K562 (cell line): Measurements from ENCODE around the gene PTPRE. TPM values are rescaled to one million over a fixed set of nuclear protein-coding genes. Genes with fewer than 3 reads are reported as not detected.

Experiments used
- FOXJ3 ChIP-seq: sonication (generic); formaldehyde crosslinking; IDR thresholded peaks from 2 replicates; pipeline ENCODE4 v1.4.0; 2020; ENCODE audit warnings: mild to moderate bottlenecking, missing genetic modification reagents
- MNT ChIP-seq, 2 experiments: fragments of 450-650 bp; conservative IDR thresholded peaks; 2 replicates each; pipeline ENCODE4 v1.6.1; 2017; ENCODE audit warnings: mild to moderate bottlenecking in 2 of 2, moderate library complexity in 2 of 2
- NR1H2 ChIP-seq: sonication (generic); formaldehyde crosslinking; IDR thresholded peaks from 2 replicates; pipeline ENCODE4 v1.4.0; 2020; ENCODE audit warnings: mild to moderate bottlenecking, missing genetic modification reagents
- NR4A1 ChIP-seq, 2 experiments: fragments of 250-450 bp in 1 of 2; fragments of 450-650 bp in 1 of 2; sonication (Bioruptor Pico) in 1 of 2; IDR thresholded peaks; 2 replicates each; pipeline versions ENCODE4 v1.4.0 to v1.6.1; 2016 to 2020; ENCODE audit warnings: mild to moderate bottlenecking in 2 of 2, missing compliant biosample characterization in 1 of 2, missing genetic modification characterization in 1 of 2, moderate library complexity in 1 of 2
- PREB ChIP-seq: sonication (generic); formaldehyde crosslinking; IDR thresholded peaks from 2 replicates; pipeline ENCODE4 v1.8.1; 2023; ENCODE audit warnings: mild to moderate bottlenecking, missing genetic modification reagents
- PRPF4 ChIP-seq: fragments of 200-400 bp; formaldehyde crosslinking; IDR thresholded peaks from one replicate; pipeline ENCODE4 v1.6.1; 2017; ENCODE audit warnings: low read length, low read depth, mild to moderate bottlenecking; ENCODE audit not compliant: insufficient read depth, poor library complexity, severe bottlenecking
- SIN3B ChIP-seq: fragments of 450-650 bp; IDR thresholded peaks from 2 replicates; pipeline ENCODE4 v1.6.1; 2017; ENCODE audit warnings: low read depth, mild to moderate bottlenecking, moderate library complexity
- TAF7 ChIP-seq: fragments of 450-650 bp; IDR thresholded peaks from 2 replicates; pipeline ENCODE4 v1.6.1; 2016; ENCODE audit warnings: missing genetic modification characterization, missing compliant biosample characterization
- polyA plus RNA-seq, 8 experiments: library from polyadenylated mRNA; depleted of rRNA in 4 of 8; stranded (reverse) in 5 of 8; unstranded in 3 of 8; fragments of >200 nt; fragmentation: Nextera tagmentation in 2 of 8; fragmentation: Illumina TruSeq in 1 of 8; extraction: Ambion mirVana in 2 of 8; extraction: Trizol in 1 of 8; gene quantifications; 2 replicates each; pipeline versions ENCODE4 v1.2.1 to v1.2.3, GENCODE V29; 2011 to 2014; ENCODE audit warnings: inconsistent platforms in 1 of 8, missing spikeins in 1 of 8
- total RNA-seq, 7 experiments: library from RNA; depleted of rRNA in 6 of 7; stranded (reverse); fragments of >200 nt in 6 of 7; fragmentation: Illumina TruSeq in 2 of 7; extraction: Trizol in 2 of 7; gene quantifications; 2 replicates each; pipeline versions ENCODE4 v1.2.1 to v1.2.3, GENCODE V29; 2011 to 2021; ENCODE audit warnings: low replicate concordance in 1 of 7
- TF ChIP-seq, protein P1 (sequence below): sonication (generic); formaldehyde crosslinking; IDR thresholded peaks from 2 replicates; pipeline ENCODE4 v1.9.0; 2022; ENCODE audit warnings: mild to moderate bottlenecking, missing genetic modification reagents
- TF ChIP-seq, protein P2 (sequence below): sonication (generic); formaldehyde crosslinking; IDR thresholded peaks from 2 replicates; pipeline ENCODE4 v1.8.0; 2022; ENCODE audit warnings: mild to moderate bottlenecking, missing genetic modification reagents

PTPRE gene
- total and polyA plus RNA-seq, 9 of the 15 experiments (the other 6 are each of a cell fraction or from before 2014, with no cell fraction given), result 0.01 to 0.13 (median 0.04) TPM; not detected in 4

DNA sequence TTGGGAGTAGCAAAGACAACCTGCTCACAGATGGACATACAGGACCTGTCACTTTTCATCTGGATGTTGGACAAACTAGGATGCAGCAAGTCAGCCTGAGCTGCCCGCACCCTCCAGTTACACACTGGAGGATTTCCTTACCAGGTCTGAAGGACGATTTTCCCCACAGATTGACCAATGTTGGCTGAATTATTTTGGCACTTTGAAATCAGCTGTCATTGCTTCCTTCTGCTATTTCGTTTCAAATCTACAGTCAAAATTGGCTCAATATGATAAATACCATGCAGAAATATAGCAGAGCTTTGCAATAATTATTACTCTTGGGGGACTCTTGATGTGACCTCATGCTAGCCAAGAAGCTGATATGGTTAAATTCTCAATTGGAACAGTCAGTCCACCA is 16.7 kb upstream of the PTPRE start (continued):
- TF ChIP-seq PRPF4, result no peak
- TF ChIP-seq, protein P1, sequence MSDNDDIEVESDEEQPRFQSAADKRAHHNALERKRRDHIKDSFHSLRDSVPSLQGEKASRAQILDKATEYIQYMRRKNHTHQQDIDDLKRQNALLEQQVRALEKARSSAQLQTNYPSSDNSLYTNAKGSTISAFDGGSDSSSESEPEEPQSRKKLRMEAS (CRISPR knock-in tag), result no peak
- TF ChIP-seq FOXJ3 (CRISPR knock-in tag), result no peak
- no peak for TF ChIP-seq PREB (CRISPR knock-in tag)
- TF ChIP-seq TAF7 (tag), result no peak
- no peak for TF ChIP-seq MNT (conservative IDR thresholded peaks at IDR 0.05)
- no peak for TF ChIP-seq SIN3B
- TF ChIP-seq NR1H2 (CRISPR knock-in tag), result no peak
- no peak for TF ChIP-seq NR4A1 (CRISPR knock-in tag; IDR thresholded peaks at IDR 0.05)
- no peak for TF ChIP-seq NR4A1 (tag; IDR thresholded peaks at IDR 0.05)
- TF ChIP-seq, protein P2, sequence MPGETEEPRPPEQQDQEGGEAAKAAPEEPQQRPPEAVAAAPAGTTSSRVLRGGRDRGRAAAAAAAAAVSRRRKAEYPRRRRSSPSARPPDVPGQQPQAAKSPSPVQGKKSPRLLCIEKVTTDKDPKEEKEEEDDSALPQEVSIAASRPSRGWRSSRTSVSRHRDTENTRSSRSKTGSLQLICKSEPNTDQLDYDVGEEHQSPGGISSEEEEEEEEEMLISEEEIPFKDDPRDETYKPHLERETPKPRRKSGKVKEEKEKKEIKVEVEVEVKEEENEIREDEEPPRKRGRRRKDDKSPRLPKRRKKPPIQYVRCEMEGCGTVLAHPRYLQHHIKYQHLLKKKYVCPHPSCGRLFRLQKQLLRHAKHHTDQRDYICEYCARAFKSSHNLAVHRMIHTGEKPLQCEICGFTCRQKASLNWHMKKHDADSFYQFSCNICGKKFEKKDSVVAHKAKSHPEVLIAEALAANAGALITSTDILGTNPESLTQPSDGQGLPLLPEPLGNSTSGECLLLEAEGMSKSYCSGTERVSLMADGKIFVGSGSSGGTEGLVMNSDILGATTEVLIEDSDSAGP, result no peak
- TF ChIP-seq, all 486 proteins: peak for 0
